ENCODE measurements around the gene HMGCR. TPM values are rescaled to one million over a fixed set of nuclear protein-coding genes. Genes with fewer than 3 reads are reported as not detected.

HMGCR gene
- polyA plus RNA-seq, 1 of the 3 experiments (the other 2 are of a cell fraction), result 8.2 TPM

DNA sequence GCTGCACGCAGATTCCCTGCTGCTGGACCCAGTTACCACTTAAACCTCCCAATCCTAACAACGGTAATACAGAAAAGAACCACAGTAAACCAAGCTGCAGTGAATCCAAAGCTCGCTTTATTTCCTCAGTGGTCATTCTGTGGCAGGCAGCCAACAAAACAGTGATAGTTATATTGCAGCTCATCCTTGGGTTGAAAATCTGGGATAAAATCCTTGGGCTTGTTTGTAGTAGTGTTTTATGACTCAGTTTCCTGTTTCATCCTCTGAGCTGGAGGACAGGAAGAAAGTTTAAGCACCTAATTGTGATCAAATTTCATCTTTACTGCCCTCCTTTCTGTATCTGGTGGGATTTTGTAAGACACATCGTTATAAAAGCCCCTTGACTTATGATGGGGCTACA, 31.4 kb downstream of the HMGCR start:
- Histone ChIP-seq H3K9me3 (no peaks in the 10 kb centered on the region), H3K79me2 (ENCODE audit: insufficient read depth) (no peaks in the 10 kb centered on the region), H3K27me3 (ENCODE audit: insufficient read depth) (no peaks in the 10 kb centered on the region), H2AFZ (ENCODE audit: low read depth) (no peak overlapping the region), H3K9me2 (no peaks in the 10 kb centered on the region), H3K4me1 (ENCODE audit: control insufficient read depth in 1 of 2, insufficient read depth in 2 of 2, low read depth in 1 of 2, low read length in 1 of 2) (peaks cover 0 to 7% of the 10 kb centered on the region in 2 experiments; a peak in 1 of 4 replicates), H4K20me1 (ENCODE audit: insufficient read depth) (no peaks in the 10 kb centered on the region), H3K4me2 (peak overlapping the region; percentile 40; the same call in 1 of the 2 replicates), H3K36me3 (replicated peaks in 1 of 2; ENCODE audit: control insufficient read depth in 1 of 2, insufficient read depth in 2 of 2, low read length in 1 of 2) (peaks cover 2 to 10% of the 10 kb centered on the region in 2 experiments), H3F3A (replicated peaks; ENCODE audit: insufficient read depth) (no peaks in the 10 kb centered on the region), H3K9ac (no peak overlapping the region), H3K4me3 (ENCODE audit: low read depth in 2 of 2, low read length in 1 of 2) (no peak overlapping the region), H3K27ac (ENCODE audit: low read depth in 2 of 2, low read length in 1 of 2) (peak overlapping the region in 1 of 2 experiments; percentile 22; a peak in 1 of 4 replicates)
- ChIA-PET POLR2A (no interaction called here), CTCF (interaction anchor here (1.3 kb wide), 1 partner anchor 9 kb away, joined by 3 read pairs; no protein-coding TSS in a partner anchor)
- WGBS (ENCODE audit: low lambda C conversion rate), result 85% methylated on average over 4 of the region's 4 CpGs
- TF ChIP-seq NFIC (IDR thresholded peaks at IDR 0.05; ENCODE audit: borderline replicate concordance) (peak; percentile 28; the same call in 1 of the 2 replicates), FOSL2 (IDR thresholded peaks at IDR 0.05; ENCODE audit: borderline replicate concordance, low read depth) (0 out of 2 replicates have a peak, but pooled peaks have one; percentile 3), MEF2A (IDR thresholded peaks at IDR 0.05; ENCODE audit: borderline replicate concordance, low read depth) (no peak)
- no peak for DNase-seq

DNA sequence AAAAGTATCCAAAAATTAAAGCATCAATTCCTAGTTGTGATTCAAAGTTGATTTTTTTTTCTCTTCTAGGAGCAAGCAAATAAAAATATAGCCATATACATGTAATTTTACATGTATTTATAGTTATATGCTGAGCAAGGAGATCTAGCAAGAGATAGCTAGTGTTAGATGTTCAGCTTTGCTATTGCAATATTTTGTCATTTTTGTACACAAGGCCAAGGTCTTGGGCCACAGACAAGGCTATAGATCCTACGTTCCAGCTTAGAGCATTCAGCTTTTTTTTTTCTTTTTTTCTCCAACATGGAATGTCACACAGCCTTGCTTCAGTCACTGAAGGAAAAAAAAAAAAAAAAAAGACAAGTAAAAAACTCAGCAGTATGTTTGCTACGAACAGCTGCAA, 36.8 kb downstream of the HMGCR start:
- POLR2A ChIA-PET, result no interaction called here
- H3K9me3 ChIP-seq, result no peaks in the 10 kb centered on the region
- H4K20me1 ChIP-seq (ENCODE audit: insufficient read depth), result no peaks in the 10 kb centered on the region
- H3K4me2 ChIP-seq, result no peak overlapping the region
- no peak for DNase-seq
- 91% methylated on average over 2 of the region's 2 CpGs for WGBS (ENCODE audit: low lambda C conversion rate)
- H3F3A ChIP-seq (replicated peaks; ENCODE audit: insufficient read depth), result no peaks in the 10 kb centered on the region
- no peaks in the 10 kb centered on the region for H3K9me2 ChIP-seq
- H2AFZ ChIP-seq (ENCODE audit: low read depth), result no peak overlapping the region
- no peak overlapping the region for H3K9ac ChIP-seq
- H3K79me2 ChIP-seq (ENCODE audit: insufficient read depth), result no peaks in the 10 kb centered on the region
- H3K27ac ChIP-seq (ENCODE audit: low read depth in 2 of 2, low read length in 1 of 2), result no peak overlapping the region
- H3K4me3 ChIP-seq (ENCODE audit: low read depth in 2 of 2, low read length in 1 of 2), result no peak overlapping the region
- no peaks in the 10 kb centered on the region for H3K27me3 ChIP-seq (ENCODE audit: insufficient read depth)
- CTCF ChIA-PET, result no interaction called here
- H3K4me1 ChIP-seq (ENCODE audit: control insufficient read depth in 1 of 2, insufficient read depth in 2 of 2, low read depth in 1 of 2, low read length in 1 of 2), result peaks cover 0 to 2% of the 10 kb centered on the region in 2 experiments; a peak in 1 of 4 replicates
- H3K36me3 ChIP-seq (replicated peaks in 1 of 2; ENCODE audit: control insufficient read depth in 1 of 2, insufficient read depth in 2 of 2, low read length in 1 of 2), result peaks cover 10 to 25% of the 10 kb centered on the region in 2 experiments
- TF ChIP-seq, protein P1, sequence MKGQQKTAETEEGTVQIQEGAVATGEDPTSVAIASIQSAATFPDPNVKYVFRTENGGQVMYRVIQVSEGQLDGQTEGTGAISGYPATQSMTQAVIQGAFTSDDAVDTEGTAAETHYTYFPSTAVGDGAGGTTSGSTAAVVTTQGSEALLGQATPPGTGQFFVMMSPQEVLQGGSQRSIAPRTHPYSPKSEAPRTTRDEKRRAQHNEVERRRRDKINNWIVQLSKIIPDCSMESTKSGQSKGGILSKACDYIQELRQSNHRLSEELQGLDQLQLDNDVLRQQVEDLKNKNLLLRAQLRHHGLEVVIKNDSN (IDR thresholded peaks at IDR 0.05; ENCODE audit: borderline replicate concordance, low read depth), result no peak
- TF ChIP-seq RAD21 (IDR thresholded peaks at IDR 0.05; ENCODE audit: low read length) (no peak), CTCF (IDR thresholded peaks at IDR 0.05) (no peak), FOXJ3 (CRISPR knock-in tag; IDR thresholded peaks at IDR 0.05) (no peak), IRF3 (IDR thresholded peaks at IDR 0.05; ENCODE audit: low read depth, low read length) (no peak), GABPA (IDR thresholded peaks at IDR 0.05; ENCODE audit: low read depth) (no peak), TAF1 (IDR thresholded peaks at IDR 0.05; ENCODE audit: borderline replicate concordance, low read depth, low read length) (no peak), JUND (IDR thresholded peaks at IDR 0.05) (no peak), NFIC (IDR thresholded peaks at IDR 0.05; ENCODE audit: borderline replicate concordance) (no peak), TEAD4 (IDR thresholded peaks at IDR 0.05; ENCODE audit: borderline replicate concordance, insufficient read depth) (no peak), MXI1 (IDR thresholded peaks at IDR 0.05; ENCODE audit: low read depth, low read length) (no peak), YY1 (IDR thresholded peaks at IDR 0.05; ENCODE audit: low read depth) (no peak), RFX5 (IDR thresholded peaks at IDR 0.05; ENCODE audit: low read length) (no peak), NRF1 (IDR thresholded peaks at IDR 0.05; ENCODE audit: low read depth, low read length) (no peak)
